GM19328 (cell line): ENCODE results near the gene GNG10.
"Not testable (repeated sequence)": the region's sequence is repeated elsewhere in the genome, so short reads cannot be mapped to it uniquely, and the experiment has no call there.

Experiments used
- ATAC-seq: cut with Tn5 transposase; IDR thresholded peaks from one replicate; pipeline ENCODE4 v1.9.1; 2021; ENCODE audit warnings: mild to moderate bottlenecking, moderate library complexity; ENCODE audit not compliant: unreplicated experiment

GNG10 gene

GRCh38 chr9:111649016-111649415 lies 12.4 kb upstream of the GNG10 start:
- ATAC-seq = no peak

GRCh38 chr9:111657051-111657450 lies 4.4 kb upstream of the GNG10 start:
- ATAC-seq = no peak

GRCh38 chr9:111658943-111659342 lies 2.5 kb upstream of the GNG10 start:
- no peak for ATAC-seq

- no peak for ATAC-seq
Observed at GRCh38 chr9:111659691-111660090, 1.7 kb upstream of the GNG10 start.

- peak; percentile 38 for ATAC-seq
Observed at GRCh38 chr9:111661802-111662521, 557 bp downstream of the GNG10 start.

- ATAC-seq = no peak
Observed at GRCh38 chr9:111662576-111663300, 1.3 kb downstream of the GNG10 start.

GRCh38 chr9:111663301-111663823 lies 2.0 kb downstream of the GNG10 start:
- no peak for ATAC-seq

- ATAC-seq = no peak
Observed at GRCh38 chr9:111668026-111668573, 6.7 kb downstream of the GNG10 start.

- not testable (repeated sequence) for ATAC-seq
Observed at GRCh38 chr9:111668601-111669000, 7.2 kb downstream of the GNG10 start.

GRCh38 chr9:111674319-111674718 lies 12.9 kb downstream of the GNG10 start:
- no peak for ATAC-seq

- no peak for ATAC-seq
Observed at GRCh38 chr9:111676116-111676515, 14.7 kb downstream of the GNG10 start.

- ATAC-seq = no peak
Observed at GRCh38 chr9:111678293-111678692, 16.9 kb downstream of the GNG10 start.

- no peak for ATAC-seq
Observed at GRCh38 chr9:111679199-111679598, 17.8 kb downstream of the GNG10 start.

- no peak for ATAC-seq
Observed at GRCh38 chr9:111683392-111683791, 22.0 kb downstream of the GNG10 start.

- no peak for ATAC-seq
Observed at GRCh38 chr9:111691672-111692329, 30.4 kb downstream of the GNG10 start.

- ATAC-seq = no peak
Observed at GRCh38 chr9:111696796-111697195, 35.4 kb downstream of the GNG10 start.

GRCh38 chr9:111700776-111701175 lies 39.4 kb downstream of the GNG10 start:
- ATAC-seq = no peak

GRCh38 chr9:111704503-111704902 lies 43.1 kb downstream of the GNG10 start:
- ATAC-seq = no peak

- no peak for ATAC-seq
Observed at GRCh38 chr9:111711548-111711947, 50.1 kb downstream of the GNG10 start.

GRCh38 chr9:111712369-111712768 lies 51.0 kb downstream of the GNG10 start:
- no peak for ATAC-seq

GRCh38 chr9:111715471-111715870 lies 54.1 kb downstream of the GNG10 start:
- no peak for ATAC-seq
